Thoracic aorta (tissue), 2 donors: Measurements from ENCODE around the gene DTNB. TPM values are rescaled to one million over a fixed set of nuclear protein-coding genes. Genes with fewer than 3 reads are reported as not detected.
"Not testable (repeated sequence)": the region's sequence is repeated elsewhere in the genome, so short reads cannot be mapped to it uniquely, and the experiment has no call there.

Experiments
- ATAC-seq: fragments of 150-250 bp; one replicate; pipeline ENCODE4 v1.8.0; 2017; ENCODE audit warnings: low read depth; ENCODE audit not compliant: insufficient number of reproducible peaks, low FRiP score
- DNase-seq: peaks from one replicate; pipeline ENCODE4 v3.0.0-alpha.2; 2020; ENCODE audit warnings: low spot score
- H3K27ac ChIP-seq, 2 donors: fragments of 200-600 bp; sonication (generic); 1 replicate in 1 of 2; 2 replicates in 1 of 2; pipeline ENCODE4 v1.5.1; 2016; ENCODE audit warnings: mild to moderate bottlenecking in 2 of 2, moderate library complexity in 2 of 2
- H3K27me3 ChIP-seq: fragments of 200-600 bp; sonication (generic); replicated peaks from 2 replicates; pipeline ENCODE4 v1.6.0; 2016; ENCODE audit warnings: mild to moderate bottlenecking; ENCODE audit not compliant: insufficient read depth
- H3K36me3 ChIP-seq: fragments of 200-600 bp; sonication (generic); one replicate; pipeline ENCODE4 v1.5.1; 2016
- H3K4me1 ChIP-seq, 2 donors: fragments of 200-600 bp; sonication (generic); 1 replicate in 1 of 2; 2 replicates in 1 of 2; pipeline versions ENCODE4 v1.5.1 to v1.6.0; 2016; ENCODE audit warnings: low read depth in 2 of 2, mild to moderate bottlenecking in 1 of 2; ENCODE audit not compliant: control insufficient read depth in 1 of 2
- H3K4me3 ChIP-seq: fragments of 200-600 bp; sonication (generic); 2 replicates; pipeline ENCODE4 v1.5.1; 2016; ENCODE audit warnings: mild to moderate bottlenecking
- H3K9me3 ChIP-seq: fragments of 200-600 bp; sonication (generic); 2 replicates; pipeline ENCODE4 v1.5.1; 2016
- CTCF ChIP-seq: fragments of 200-600 bp; sonication (generic); IDR thresholded peaks from one replicate; pipeline ENCODE4 v1.5.1; 2019; ENCODE audit warnings: antibody characterized with exemption
- total RNA-seq, 2 donors: library from RNA; depleted of rRNA; stranded (reverse); fragments of >200 nt; gene quantifications; one replicate each; pipeline versions ENCODE4 v1.1.0 to v1.2.3, GENCODE V29; 2016

DTNB gene
- total RNA-seq, 2 donors from 2014 or later, result 16.3 to 76.2 TPM

- Histone ChIP-seq H3K27me3 (no peaks in the 10 kb centered on the region), H3K4me1 (no peaks in the 10 kb centered on the region), H3K9me3 (no peaks in the 10 kb centered on the region), H3K36me3 (no peaks in the 10 kb centered on the region), H3K4me3 (peak overlapping the region; percentile 47), H3K27ac (no peak overlapping the region)
- no peak for TF ChIP-seq CTCF
- DNase-seq (no peak), ATAC-seq (no peak)
Measured at GRCh38 chr2:25711675-25712354, 38.4 kb upstream of the DTNB start.

GRCh38 chr2:25710750-25711149 is 37.4 kb upstream of the DTNB start:
- no peak for TF ChIP-seq CTCF
- ATAC-seq (no peak), DNase-seq (no peak)
- Histone ChIP-seq H3K4me3 (no peak overlapping the region), H3K36me3 (no peaks in the 10 kb centered on the region), H3K27me3 (no peaks in the 10 kb centered on the region), H3K9me3 (no peaks in the 10 kb centered on the region), H3K27ac (no peak overlapping the region), H3K4me1 (no peaks in the 10 kb centered on the region)

- no peak for TF ChIP-seq CTCF
- H3K4me1 ChIP-seq, result no peaks in the 10 kb centered on the region
- no peaks in the 10 kb centered on the region for H3K9me3 ChIP-seq
- no peaks in the 10 kb centered on the region for H3K27me3 ChIP-seq
- H3K27ac ChIP-seq, result no peak overlapping the region
- ATAC-seq (no peak), DNase-seq (no peak)
- no peak overlapping the region for H3K4me3 ChIP-seq
- no peaks in the 10 kb centered on the region for H3K36me3 ChIP-seq
Measured at GRCh38 chr2:25709349-25709748, 36.0 kb upstream of the DTNB start.

GRCh38 chr2:25707927-25708590 is 34.7 kb upstream of the DTNB start:
- H3K4me3 ChIP-seq, result no peak overlapping the region
- H3K36me3 ChIP-seq, result no peaks in the 10 kb centered on the region
- H3K4me1 ChIP-seq, result no peaks in the 10 kb centered on the region
- ATAC-seq (no peak), DNase-seq (no peak)
- no peaks in the 10 kb centered on the region for H3K27me3 ChIP-seq
- no peak overlapping the region for H3K27ac ChIP-seq
- no peaks in the 10 kb centered on the region for H3K9me3 ChIP-seq
- TF ChIP-seq CTCF, result no peak

GRCh38 chr2:25705575-25705974 is 32.2 kb upstream of the DTNB start:
- H3K36me3 ChIP-seq, DNase-seq, H3K9me3 ChIP-seq, H3K4me1 ChIP-seq, ATAC-seq, H3K4me3 ChIP-seq, H3K27ac ChIP-seq, H3K27me3 ChIP-seq: not testable (repeated sequence)
